ENCODE results near the gene GMDS.

DNA sequence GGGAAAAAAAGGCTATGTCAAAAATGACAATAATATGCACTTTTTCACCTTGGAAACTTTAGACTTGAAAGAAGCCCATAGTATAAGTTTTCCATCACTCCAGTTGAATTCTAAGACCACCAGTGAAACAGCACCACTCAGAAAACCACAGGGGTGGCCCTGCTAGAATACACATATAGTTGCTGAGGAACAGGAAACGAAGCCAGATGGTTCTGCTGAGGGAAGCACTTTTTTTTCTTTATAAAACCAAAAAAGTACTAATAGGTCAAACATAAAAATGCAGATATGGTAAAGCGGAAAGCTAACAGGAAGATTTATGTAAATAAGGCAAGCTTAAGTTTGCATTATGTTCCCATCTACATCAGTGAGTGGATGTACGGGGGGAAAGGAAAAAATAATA, 331.8 kb downstream of the GMDS start:
- TF ChIP-seq POLR2A (IDR thresholded peaks at IDR 0.05; ENCODE audit: low read depth, low read length) = no peak
- no peak for TF ChIP-seq POLR2AphosphoS5 (IDR thresholded peaks at IDR 0.05; ENCODE audit: low read depth, low read length)

Measured in GM12892 (cell line).